ENCODE data around the gene RALGAPA2. TPM values are rescaled to one million over a fixed set of nuclear protein-coding genes. Genes with fewer than 3 reads are reported as not detected.
A peak's percentile ranks its signal among the peaks of the same experiment; 100 is the strongest.

Gene RALGAPA2
- total RNA-seq, 1 donor = 10.8 TPM

- TF ChIP-seq CTCF (IDR thresholded peaks at IDR 0.05; ENCODE audit: insufficient read depth, low read length) = no peak
- no peak overlapping the region for H3K4me3 ChIP-seq (ENCODE audit: low read depth, low read length)
- no peak for DNase-seq (ENCODE audit: low read depth)
Observed at GRCh38 chr20:20386192-20386591, 326.3 kb downstream of the RALGAPA2 start.

- no peak for DNase-seq (ENCODE audit: low read depth)
- no peak overlapping the region for H3K4me3 ChIP-seq (ENCODE audit: low read depth, low read length)
Observed at GRCh38 chr20:20375862-20376261, 336.6 kb downstream of the RALGAPA2 start.

GRCh38 chr20:20373091-20373571 lies 339.3 kb downstream of the RALGAPA2 start:
- peak; percentile 40 for DNase-seq (ENCODE audit: low read depth)
- TF ChIP-seq CTCF (IDR thresholded peaks at IDR 0.05; ENCODE audit: insufficient read depth, low read length) = no peak
- no peak overlapping the region for H3K4me3 ChIP-seq (ENCODE audit: low read depth, low read length)

More at GRCh38 chr20:20375862-20376261, 336.6 kb downstream of the RALGAPA2 start:
- no peak for TF ChIP-seq CTCF (IDR thresholded peaks at IDR 0.05; ENCODE audit: insufficient read depth, low read length)

GRCh38 chr20:20371681-20372080 lies 340.8 kb downstream of the RALGAPA2 start:
- no peak for TF ChIP-seq CTCF (IDR thresholded peaks at IDR 0.05; ENCODE audit: insufficient read depth, low read length)
- DNase-seq (ENCODE audit: low read depth) = no peak
- H3K4me3 ChIP-seq (ENCODE audit: low read depth, low read length) = no peak overlapping the region

GRCh38 chr20:20371083-20371482 lies 341.4 kb downstream of the RALGAPA2 start:
- DNase-seq (ENCODE audit: low read depth) = no peak
- no peak for TF ChIP-seq CTCF (IDR thresholded peaks at IDR 0.05; ENCODE audit: insufficient read depth, low read length)
- H3K4me3 ChIP-seq (ENCODE audit: low read depth, low read length) = no peak overlapping the region

GRCh38 chr20:20370094-20370575 lies 342.3 kb downstream of the RALGAPA2 start:
- no peak for TF ChIP-seq CTCF (IDR thresholded peaks at IDR 0.05; ENCODE audit: insufficient read depth, low read length)
- no peak overlapping the region for H3K4me3 ChIP-seq (ENCODE audit: low read depth, low read length)
- DNase-seq (ENCODE audit: low read depth) = no peak

All from fibroblast of the aortic adventitia (primary cell).